H1 (cell line): ENCODE results near the gene ADAMTS3.

Experiments used
- ATF2 ChIP-seq: IDR thresholded peaks from 2 replicates; pipeline ENCODE4 v1.6.1; 2012; ENCODE audit warnings: low read length, inconsistent platforms
- CBX8 ChIP-seq: fragments of 300-800, 300-1000 bp; sonication (generic); IDR thresholded peaks from 2 replicates; pipeline ENCODE4 v1.7.1; 2016; ENCODE audit warnings: low read depth, low read length, borderline replicate concordance
- EZH2 ChIP-seq: fragments of 200-600 bp; sonication (generic); IDR thresholded peaks from 2 replicates; pipeline ENCODE4 v1.7.1; 2012; ENCODE audit warnings: low read depth, mild to moderate bottlenecking, moderate library complexity, low read length, inconsistent platforms; ENCODE audit not compliant: severe bottlenecking
- GABPA ChIP-seq: IDR thresholded peaks from 2 replicates; pipeline ENCODE4 v1.6.1; 2011; ENCODE audit warnings: mild to moderate bottlenecking, low read length, moderate library complexity, borderline replicate concordance; ENCODE audit not compliant: insufficient read depth
- POLR2A ChIP-seq, 2 experiments: IDR thresholded peaks; 1 replicate in 1 of 2; 2 replicates in 1 of 2; pipeline ENCODE4 v1.6.1; 2011; ENCODE audit warnings: low read depth in 2 of 2, low read length in 2 of 2, mild to moderate bottlenecking in 2 of 2; ENCODE audit errors: control extremely low read depth in 1 of 2
- POLR2AphosphoS5 ChIP-seq: IDR thresholded peaks from 2 replicates; pipeline ENCODE4 v1.6.1; 2011; ENCODE audit warnings: low read depth, low read length
- RAD21 ChIP-seq, 2 experiments: IDR thresholded peaks in 1 of 2; conservative IDR thresholded peaks in 1 of 2; 2 replicates each; pipeline ENCODE4 v1.6.1; 2011; ENCODE audit warnings: low read depth in 2 of 2, low read length in 2 of 2, improper control_type of control experiment in 1 of 2, inconsistent platforms in 1 of 2, mild to moderate bottlenecking in 1 of 2, moderate library complexity in 1 of 2
- RBBP5 ChIP-seq: IDR thresholded peaks from 2 replicates; pipeline ENCODE4 v1.7.1; 2012; ENCODE audit warnings: low read depth, mild to moderate bottlenecking, inconsistent platforms, low read length, moderate library complexity, borderline replicate concordance
- TBP ChIP-seq: IDR thresholded peaks from 2 replicates; pipeline ENCODE4 v1.6.1; 2011; ENCODE audit warnings: low read depth, low read length, improper control_type of control experiment
- TCF12 ChIP-seq: IDR thresholded peaks from 2 replicates; pipeline ENCODE4 v1.6.1; 2011; ENCODE audit warnings: low read depth, mild to moderate bottlenecking, low read length
- TF ChIP-seq, protein P1 (sequence below), 3 experiments: IDR thresholded peaks; 1 replicate in 2 of 3; 2 replicates in 1 of 3; pipeline versions ENCODE4 v1.5.1 to v1.6.1; 2011; ENCODE audit warnings: low read length in 3 of 3, mild to moderate bottlenecking in 3 of 3, inconsistent platforms in 2 of 3, low read depth in 1 of 3, moderate library complexity in 1 of 3; ENCODE audit not compliant: insufficient read depth in 1 of 3; ENCODE audit errors: control extremely low read depth in 1 of 3
- TF ChIP-seq, protein P2 (sequence below): IDR thresholded peaks from 2 replicates; pipeline ENCODE4 v1.6.1; 2011; ENCODE audit warnings: low read depth, mild to moderate bottlenecking, low read length; ENCODE audit not compliant: insufficient read depth

DNA sequence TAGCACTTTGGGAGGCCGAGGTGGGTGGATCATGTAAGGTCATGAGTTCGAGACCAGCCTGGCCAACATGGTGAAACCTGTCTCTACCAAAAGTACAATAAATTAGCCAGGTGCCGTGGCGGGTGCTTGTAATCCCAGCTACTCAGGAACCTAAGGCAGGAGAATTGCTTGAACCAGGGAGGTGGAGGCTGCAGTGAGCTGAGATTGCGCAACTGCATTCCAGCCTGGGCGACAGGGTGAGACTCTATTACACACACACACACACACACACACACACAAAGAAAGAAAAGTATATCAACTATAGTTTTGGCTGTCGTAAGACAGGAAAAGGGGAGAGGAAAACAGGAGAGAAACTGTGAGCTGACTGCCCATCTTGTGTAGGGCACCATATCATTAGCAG is 171.7 kb downstream of the ADAMTS3 start:
- TF ChIP-seq, protein P1, sequence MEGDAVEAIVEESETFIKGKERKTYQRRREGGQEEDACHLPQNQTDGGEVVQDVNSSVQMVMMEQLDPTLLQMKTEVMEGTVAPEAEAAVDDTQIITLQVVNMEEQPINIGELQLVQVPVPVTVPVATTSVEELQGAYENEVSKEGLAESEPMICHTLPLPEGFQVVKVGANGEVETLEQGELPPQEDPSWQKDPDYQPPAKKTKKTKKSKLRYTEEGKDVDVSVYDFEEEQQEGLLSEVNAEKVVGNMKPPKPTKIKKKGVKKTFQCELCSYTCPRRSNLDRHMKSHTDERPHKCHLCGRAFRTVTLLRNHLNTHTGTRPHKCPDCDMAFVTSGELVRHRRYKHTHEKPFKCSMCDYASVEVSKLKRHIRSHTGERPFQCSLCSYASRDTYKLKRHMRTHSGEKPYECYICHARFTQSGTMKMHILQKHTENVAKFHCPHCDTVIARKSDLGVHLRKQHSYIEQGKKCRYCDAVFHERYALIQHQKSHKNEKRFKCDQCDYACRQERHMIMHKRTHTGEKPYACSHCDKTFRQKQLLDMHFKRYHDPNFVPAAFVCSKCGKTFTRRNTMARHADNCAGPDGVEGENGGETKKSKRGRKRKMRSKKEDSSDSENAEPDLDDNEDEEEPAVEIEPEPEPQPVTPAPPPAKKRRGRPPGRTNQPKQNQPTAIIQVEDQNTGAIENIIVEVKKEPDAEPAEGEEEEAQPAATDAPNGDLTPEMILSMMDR (IDR thresholded peaks at IDR 0.05; ENCODE audit: control extremely low read depth in 1 of 3, insufficient read depth in 1 of 3, low read depth in 1 of 3, low read length in 3 of 3): no peak
- TF ChIP-seq GABPA (no peak), TCF12 (no peak), EZH2 (no peak), ATF2 (no peak), RAD21 (IDR thresholded peaks at IDR 0.05 in 1 of 2, conservative IDR thresholded peaks at IDR 0.05 in 1 of 2; ENCODE audit: low read depth in 2 of 2, low read length in 2 of 2) (no peak), CBX8 (no peak), POLR2AphosphoS5 (no peak), TBP (no peak), RBBP5 (no peak), POLR2A (IDR thresholded peaks at IDR 0.05; ENCODE audit: control extremely low read depth in 1 of 2, low read depth in 2 of 2, low read length in 2 of 2) (no peak)
- TF ChIP-seq, protein P2, sequence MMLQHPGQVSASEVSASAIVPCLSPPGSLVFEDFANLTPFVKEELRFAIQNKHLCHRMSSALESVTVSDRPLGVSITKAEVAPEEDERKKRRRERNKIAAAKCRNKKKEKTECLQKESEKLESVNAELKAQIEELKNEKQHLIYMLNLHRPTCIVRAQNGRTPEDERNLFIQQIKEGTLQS: no peak
